GM21447 (cell line): ENCODE data around the gene CRIP3.
"Not testable (repeated sequence)": the region's sequence is repeated elsewhere in the genome, so short reads cannot be mapped to it uniquely, and the experiment has no call there.

Experiments
- ATAC-seq: cut with Tn5 transposase; IDR thresholded peaks from one replicate; pipeline ENCODE4 v1.9.1; 2021; ENCODE audit not compliant: unreplicated experiment

Gene CRIP3

GRCh38 chr6:43308101-43308989 is at the start of gene CRIP3:
Gene CRIP3 (minus strand): TSS chr6:43308826. CDS start chr6:43308792, 34 bp downstream.
- ATAC-seq = no peak

GRCh38 chr6:43355862-43356590 is 47.4 kb upstream of the CRIP3 start:
- ATAC-seq = no peak

- ATAC-seq = not testable (repeated sequence)
Observed at GRCh38 chr6:43351951-43352350, 43.3 kb upstream of the CRIP3 start.

GRCh38 chr6:43347444-43347843 is 38.8 kb upstream of the CRIP3 start:
- ATAC-seq = no peak

DNA sequence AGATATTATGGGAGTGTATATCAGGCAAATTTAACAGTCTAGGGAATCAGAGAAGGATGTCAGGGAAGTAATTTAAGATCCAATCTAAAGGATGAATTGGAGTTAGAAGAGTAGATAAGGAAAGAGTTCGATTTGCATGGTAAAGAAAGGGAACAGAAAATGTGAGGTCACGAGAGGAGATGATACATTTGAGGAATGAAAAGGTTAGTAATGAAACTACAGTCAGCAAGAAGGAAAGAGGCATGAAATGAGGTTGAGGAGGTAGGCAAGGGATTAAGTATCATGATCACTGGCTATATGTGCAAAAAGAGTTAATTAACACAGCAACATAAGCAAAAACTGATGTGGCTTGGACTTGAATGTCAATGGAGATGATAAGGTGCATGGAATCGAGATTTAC is 38.4 kb upstream of the CRIP3 start:
- ATAC-seq = no peak

DNA sequence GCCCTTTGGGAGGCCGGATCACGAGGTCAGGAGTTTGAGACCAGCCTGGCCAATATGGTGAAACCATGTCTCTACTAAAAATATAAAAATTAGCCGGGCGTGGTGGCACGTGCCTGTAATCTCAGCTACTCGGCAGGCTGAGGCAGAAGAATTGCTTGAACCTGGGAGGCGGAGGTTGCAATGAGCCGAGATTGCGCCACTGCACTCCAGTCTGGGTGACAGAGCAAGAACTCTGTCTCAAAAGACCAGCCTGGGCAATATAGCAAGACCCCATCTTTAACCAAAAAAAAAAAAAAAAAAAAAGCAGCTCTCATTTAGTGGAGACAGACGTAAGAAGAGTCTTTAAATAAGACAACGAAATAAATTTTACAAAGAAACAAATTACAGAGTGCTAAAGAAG is 37.6 kb upstream of the CRIP3 start:
- not testable (repeated sequence) for ATAC-seq

DNA sequence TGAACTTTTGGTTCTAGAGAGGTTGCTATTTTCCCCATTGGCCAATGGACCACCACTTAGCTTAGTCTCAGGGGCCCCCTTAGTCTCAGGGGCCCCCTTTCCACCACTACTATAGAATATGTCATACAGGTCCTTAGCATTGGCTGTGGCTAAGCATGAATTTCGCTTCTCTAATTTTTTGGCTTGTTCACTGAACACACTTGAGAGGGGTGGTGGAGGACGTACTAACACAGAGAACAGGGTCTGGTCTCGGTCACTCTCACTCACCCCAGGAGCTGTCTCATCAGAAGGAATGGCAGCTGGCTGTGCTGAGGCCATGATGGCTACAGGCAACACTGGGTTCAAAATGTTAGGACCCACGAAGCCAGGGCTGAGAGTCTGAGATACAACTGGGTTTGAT is 30.5 kb upstream of the CRIP3 start:
- ATAC-seq = peak; percentile 73

DNA sequence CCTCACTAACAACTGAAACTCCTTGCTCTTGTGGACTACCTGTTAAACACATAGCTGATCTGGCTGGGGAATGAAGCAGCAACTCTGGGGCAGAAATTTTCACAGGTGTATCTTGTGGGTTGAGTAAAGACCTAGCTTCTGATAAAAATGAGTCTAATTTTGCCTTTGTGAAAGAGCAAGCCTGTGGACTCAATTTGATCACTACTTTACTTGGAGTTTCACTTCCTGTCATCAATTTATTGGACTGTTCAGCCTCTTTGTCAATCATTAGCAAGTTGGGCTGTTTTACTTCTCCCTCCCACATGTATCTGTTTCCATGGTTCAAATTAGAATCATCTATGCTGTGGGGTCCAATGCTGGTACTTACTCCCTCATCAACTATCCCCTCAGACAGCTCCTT is 29.6 kb upstream of the CRIP3 start:
- ATAC-seq = peak; percentile 48

DNA sequence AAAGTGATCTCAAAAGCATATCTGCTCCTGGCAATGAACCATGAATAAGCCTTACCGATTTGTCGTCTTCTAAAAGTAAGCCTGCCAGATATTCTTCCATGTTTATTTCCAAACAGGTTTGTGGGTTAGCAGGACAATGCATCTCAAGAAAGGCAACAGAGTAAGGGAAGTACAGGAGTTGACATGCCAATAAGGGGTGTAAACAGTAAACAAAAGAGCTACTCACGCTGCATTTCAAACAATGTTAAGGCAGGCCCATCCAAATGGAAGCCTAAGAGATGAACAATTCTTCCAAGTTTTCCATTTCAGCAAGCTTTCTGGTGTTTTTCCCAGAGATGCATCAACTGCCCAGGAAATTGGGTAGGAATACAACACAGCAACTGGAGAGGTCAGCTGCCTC is 27.8 kb upstream of the CRIP3 start:
- no peak for ATAC-seq

- ATAC-seq = no peak
Observed at GRCh38 chr6:43335469-43335868, 26.8 kb upstream of the CRIP3 start.

- no peak for ATAC-seq
Observed at GRCh38 chr6:43334466-43335095, 26.0 kb upstream of the CRIP3 start.

- ATAC-seq = no peak
Observed at GRCh38 chr6:43331891-43332290, 23.3 kb upstream of the CRIP3 start.

DNA sequence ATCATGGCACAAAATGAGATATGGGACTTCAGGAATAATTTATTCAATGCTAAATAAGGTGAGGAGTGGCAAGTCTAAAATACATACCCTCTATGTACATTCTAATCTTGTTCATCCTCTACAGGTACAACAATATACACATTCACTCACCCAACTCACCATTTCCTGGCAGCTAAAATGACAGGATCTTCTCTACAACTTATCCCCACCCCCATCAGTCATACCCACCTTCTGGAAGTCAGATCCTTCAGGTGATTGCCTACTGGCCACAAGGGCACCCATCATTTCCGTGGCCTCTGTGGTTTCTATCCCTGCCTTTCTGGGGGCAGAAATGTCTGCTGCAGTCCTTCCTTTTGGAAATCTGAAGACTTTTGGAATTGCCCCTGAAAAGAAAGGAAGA is 22.8 kb upstream of the CRIP3 start:
- ATAC-seq = no peak

GRCh38 chr6:43328528-43328927 is 19.9 kb upstream of the CRIP3 start:
- no peak for ATAC-seq

GRCh38 chr6:43325876-43326275 is 17.2 kb upstream of the CRIP3 start:
- no peak for ATAC-seq

- no peak for ATAC-seq
Observed at GRCh38 chr6:43318011-43318410, 9.4 kb upstream of the CRIP3 start.

GRCh38 chr6:43313813-43314212 is 5.2 kb upstream of the CRIP3 start:
- ATAC-seq = no peak

DNA sequence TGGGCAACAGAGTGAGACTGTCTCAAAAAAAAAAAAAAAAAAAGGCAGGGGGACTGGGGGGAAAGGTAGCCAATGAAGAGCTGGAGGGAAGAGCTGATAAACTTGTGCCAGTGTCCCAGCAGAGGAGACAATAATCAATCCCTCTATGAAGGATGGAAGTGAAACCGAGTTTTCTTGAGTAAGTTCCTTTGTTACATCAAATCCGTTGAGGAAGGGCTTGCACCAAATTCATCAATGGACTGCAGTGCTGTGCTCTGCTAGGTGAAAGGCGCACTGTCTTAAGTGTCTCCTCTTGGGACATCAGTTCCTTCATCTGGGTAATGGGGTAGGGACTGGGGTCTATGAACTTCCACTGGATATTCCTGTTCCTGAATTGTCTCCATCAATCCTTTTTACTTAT is 3.0 kb upstream of the CRIP3 start:
- ATAC-seq = no peak

DNA sequence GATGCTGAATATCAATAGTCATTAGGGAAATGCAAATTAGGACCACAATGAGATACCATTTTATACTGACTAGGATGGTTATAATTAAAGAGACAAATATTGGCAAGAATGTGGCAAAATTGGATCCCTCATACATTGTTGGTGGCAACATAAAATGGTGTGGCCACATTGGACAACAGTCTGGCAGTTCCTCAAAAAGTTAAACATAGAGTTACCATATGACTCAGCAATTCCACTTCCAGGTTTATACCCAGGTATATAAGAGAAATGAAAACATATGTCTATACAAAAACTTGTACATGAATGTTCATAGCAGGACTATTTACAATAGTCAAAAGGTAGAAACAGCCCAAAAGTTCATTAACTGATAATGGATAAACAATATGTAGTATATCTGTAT is 2.0 kb upstream of the CRIP3 start:
- ATAC-seq = no peak

- ATAC-seq = no peak
Observed at GRCh38 chr6:43310134-43310533, 1.5 kb upstream of the CRIP3 start.

DNA sequence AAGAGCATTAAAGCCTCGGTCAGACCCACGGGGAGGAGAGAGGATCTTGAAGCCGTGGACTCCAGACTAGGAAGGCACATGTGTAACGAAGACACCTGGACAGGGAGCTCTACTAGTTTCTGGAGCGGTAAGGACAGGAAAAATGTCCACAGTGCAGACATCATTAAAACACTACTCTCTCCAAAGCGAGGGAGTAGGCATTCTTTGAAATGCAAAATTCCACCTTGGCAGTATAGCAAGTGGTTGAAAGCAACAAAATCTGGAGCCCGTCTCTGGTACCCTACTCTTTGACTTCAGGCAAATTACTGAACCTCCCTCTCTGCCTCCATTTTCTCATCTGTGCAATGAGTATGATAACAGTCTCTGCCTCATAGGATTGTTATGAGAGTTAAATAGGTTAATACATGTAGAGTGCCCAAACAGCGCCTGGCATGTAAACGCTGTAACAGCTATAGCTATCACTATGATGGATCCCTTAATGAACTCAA is 408 bp upstream of the CRIP3 start:
- no peak for ATAC-seq
